B cell (primary cell): ENCODE measurements around the gene GNA12.

Source experiments
- EZH2 ChIP-seq: IDR thresholded peaks from 2 replicates; pipeline ENCODE4 v1.6.1; 2012; ENCODE audit warnings: borderline replicate concordance, low read depth, mild to moderate bottlenecking, moderate library complexity, low read length; ENCODE audit not compliant: insufficient read depth, poor library complexity, severe bottlenecking
- TF ChIP-seq, protein P1 (sequence below): fragments of 200-600 bp; IDR thresholded peaks from one replicate; pipeline ENCODE4 v1.8.0; 2022; ENCODE audit warnings: antibody characterized with exemption, mild to moderate bottlenecking

DNA sequence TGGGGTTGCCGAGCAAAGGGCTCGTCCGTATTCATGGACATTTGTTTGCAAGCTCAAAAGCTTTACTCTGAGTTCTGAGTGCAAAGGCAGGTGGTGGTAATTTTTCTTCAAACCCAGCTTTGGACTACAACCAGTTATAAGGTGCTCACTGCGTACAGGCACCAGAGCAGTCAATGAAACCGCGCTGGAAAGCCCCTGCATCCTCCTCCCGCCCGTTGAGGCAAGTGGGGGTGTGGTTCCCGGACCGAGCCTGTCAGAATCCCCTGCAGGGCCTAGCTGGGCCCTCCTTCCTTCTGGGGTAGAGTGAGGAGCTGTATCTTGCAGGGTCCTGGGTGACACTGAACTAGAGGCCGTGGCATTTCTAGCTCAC is 133.8 kb downstream of the GNA12 start:
- TF ChIP-seq, protein P1, sequence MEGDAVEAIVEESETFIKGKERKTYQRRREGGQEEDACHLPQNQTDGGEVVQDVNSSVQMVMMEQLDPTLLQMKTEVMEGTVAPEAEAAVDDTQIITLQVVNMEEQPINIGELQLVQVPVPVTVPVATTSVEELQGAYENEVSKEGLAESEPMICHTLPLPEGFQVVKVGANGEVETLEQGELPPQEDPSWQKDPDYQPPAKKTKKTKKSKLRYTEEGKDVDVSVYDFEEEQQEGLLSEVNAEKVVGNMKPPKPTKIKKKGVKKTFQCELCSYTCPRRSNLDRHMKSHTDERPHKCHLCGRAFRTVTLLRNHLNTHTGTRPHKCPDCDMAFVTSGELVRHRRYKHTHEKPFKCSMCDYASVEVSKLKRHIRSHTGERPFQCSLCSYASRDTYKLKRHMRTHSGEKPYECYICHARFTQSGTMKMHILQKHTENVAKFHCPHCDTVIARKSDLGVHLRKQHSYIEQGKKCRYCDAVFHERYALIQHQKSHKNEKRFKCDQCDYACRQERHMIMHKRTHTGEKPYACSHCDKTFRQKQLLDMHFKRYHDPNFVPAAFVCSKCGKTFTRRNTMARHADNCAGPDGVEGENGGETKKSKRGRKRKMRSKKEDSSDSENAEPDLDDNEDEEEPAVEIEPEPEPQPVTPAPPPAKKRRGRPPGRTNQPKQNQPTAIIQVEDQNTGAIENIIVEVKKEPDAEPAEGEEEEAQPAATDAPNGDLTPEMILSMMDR: no peak
- no peak for TF ChIP-seq EZH2
